Stimulated activated CD4-positive, alpha-beta T cell treated with anti-CD3 and anti-CD28 coated beads, Interleukin-1b, Interleukin-23, amount 100 ng/mL, for 24 hours (primary cell): ENCODE measurements around the gene TMEM235.
A peak's percentile ranks its signal among the peaks of the same experiment; 100 is the strongest.

Experiments used
- DNase-seq, 4 experiments: peaks; one replicate each; pipeline ENCODE4 v3.0.0-alpha.2; 2020; ENCODE audit warnings: low read depth in 4 of 4, low spot score in 1 of 4

The TMEM235 gene

GRCh38 chr17:78253946-78254672 lies 22.7 kb downstream of the TMEM235 start:
- DNase-seq, result peak; percentile 54 to 78 (median 68)

GRCh38 chr17:78255029-78255656 lies 23.7 kb downstream of the TMEM235 start:
- DNase-seq, result no peak

GRCh38 chr17:78255953-78256706 lies 24.7 kb downstream of the TMEM235 start:
- no peak for DNase-seq

- no peak for DNase-seq
These were observed 25.5 kb downstream of the TMEM235 start for GRCh38 chr17:78256707-78257591.

- peak in 1 of 4 experiments; percentile 35 for DNase-seq
These were observed 26.4 kb downstream of the TMEM235 start for GRCh38 chr17:78257810-78258322.

- peak in 2 of 4 experiments; percentile 54 to 73 for DNase-seq
These were observed 27.1 kb downstream of the TMEM235 start for GRCh38 chr17:78258323-78259191.

GRCh38 chr17:78259192-78259554 lies 27.7 kb downstream of the TMEM235 start:
- DNase-seq, result no peak

GRCh38 chr17:78263063-78263735 lies 31.8 kb downstream of the TMEM235 start:
- no peak for DNase-seq

- DNase-seq, result no peak
These were observed 32.4 kb downstream of the TMEM235 start for GRCh38 chr17:78263736-78264340.

- DNase-seq, result no peak
These were observed 33.2 kb downstream of the TMEM235 start for GRCh38 chr17:78264590-78264989.

GRCh38 chr17:78265121-78265520 lies 33.7 kb downstream of the TMEM235 start:
- no peak for DNase-seq

GRCh38 chr17:78266231-78266631 lies 34.8 kb downstream of the TMEM235 start:
- DNase-seq, result no peak

- DNase-seq, result no peak
These were observed 35.3 kb downstream of the TMEM235 start for GRCh38 chr17:78266771-78267170.

- no peak for DNase-seq
These were observed 36.0 kb downstream of the TMEM235 start for GRCh38 chr17:78267253-78268073.

- no peak for DNase-seq
These were observed 36.9 kb downstream of the TMEM235 start for GRCh38 chr17:78268191-78268874.

GRCh38 chr17:78268951-78269905 lies 37.8 kb downstream of the TMEM235 start:
- no peak for DNase-seq
